RCC 7860 (cell line): ENCODE measurements around the gene HOXD8.

Source experiments
- DNase-seq: peaks from one replicate; pipeline ENCODE4 v3.0.0-alpha.2; 2015; ENCODE audit warnings: low spot score
- FAIRE-seq: peaks from 2 replicates; lab custom pipeline; 2012; peaks lifted over from hg19 to GRCh38; lab: Jason Lieb, UNC

The HOXD8 gene

GRCh38 chr2:176128172-176128981 is 1.1 kb upstream of the HOXD8 start:
- DNase-seq = no peak
- FAIRE-seq = no peak

- FAIRE-seq (no peak), DNase-seq (no peak)
These were observed 275 bp downstream of the HOXD8 start for GRCh38 chr2:176129813-176130146.

GRCh38 chr2:176130147-176130956 is 847 bp downstream of the HOXD8 start:
- no peak for FAIRE-seq
- DNase-seq = no peak

- FAIRE-seq (no peak), DNase-seq (no peak)
These were observed 1.7 kb downstream of the HOXD8 start for GRCh38 chr2:176130957-176131847.

GRCh38 chr2:176131848-176132158 is 2.3 kb downstream of the HOXD8 start:
- FAIRE-seq (no peak), DNase-seq (no peak)

DNA sequence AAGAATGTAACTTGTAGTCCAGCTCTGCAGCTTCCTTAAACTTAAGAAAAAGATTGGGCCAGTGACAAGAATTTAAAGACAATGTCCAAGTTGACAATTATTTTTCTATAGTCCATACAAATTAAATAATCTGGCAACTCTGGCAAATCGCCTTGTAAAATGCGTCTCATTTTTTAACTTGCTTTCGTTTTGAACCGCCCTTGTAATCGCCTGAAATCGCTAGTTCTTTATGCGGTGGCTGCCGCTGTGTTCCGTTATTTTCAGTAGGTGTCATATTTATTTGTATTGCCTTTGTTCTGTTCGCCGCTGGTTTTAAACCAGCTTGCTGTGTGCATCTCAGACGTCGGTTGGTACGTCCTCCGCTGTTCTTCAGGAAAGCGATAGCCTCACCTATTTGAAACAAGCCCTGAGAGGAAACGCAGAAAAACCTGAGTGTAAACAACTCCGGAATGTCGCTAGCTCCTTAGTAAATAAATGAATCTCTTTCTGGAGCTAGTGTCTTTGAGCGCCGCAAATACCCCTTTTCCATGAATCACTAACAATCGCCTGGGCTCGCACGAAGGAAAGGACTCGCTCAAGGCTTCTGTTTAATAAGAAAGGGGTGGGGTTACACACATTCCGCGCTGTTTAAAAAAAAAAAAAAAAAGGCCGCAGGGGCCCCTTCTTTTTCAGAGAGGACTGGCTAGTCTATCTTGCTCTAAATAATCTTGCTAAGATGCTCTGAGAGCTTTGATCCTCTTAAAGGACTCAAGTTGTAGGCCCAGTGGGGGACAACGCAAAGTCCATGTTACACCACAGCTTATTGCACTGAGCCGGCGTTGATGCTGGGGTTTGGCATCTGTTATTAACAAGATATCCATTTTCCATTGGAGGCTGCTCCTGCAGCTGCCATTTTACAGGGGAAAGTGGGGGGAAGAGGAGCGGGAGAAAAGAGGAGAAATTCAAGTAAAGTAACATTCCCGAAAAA is 3.0 kb downstream of the HOXD8 start:
- DNase-seq (no peak), FAIRE-seq (no peak)

- FAIRE-seq = no peak
- DNase-seq = no peak
These were observed 3.9 kb downstream of the HOXD8 start for GRCh38 chr2:176133389-176133788.

DNA sequence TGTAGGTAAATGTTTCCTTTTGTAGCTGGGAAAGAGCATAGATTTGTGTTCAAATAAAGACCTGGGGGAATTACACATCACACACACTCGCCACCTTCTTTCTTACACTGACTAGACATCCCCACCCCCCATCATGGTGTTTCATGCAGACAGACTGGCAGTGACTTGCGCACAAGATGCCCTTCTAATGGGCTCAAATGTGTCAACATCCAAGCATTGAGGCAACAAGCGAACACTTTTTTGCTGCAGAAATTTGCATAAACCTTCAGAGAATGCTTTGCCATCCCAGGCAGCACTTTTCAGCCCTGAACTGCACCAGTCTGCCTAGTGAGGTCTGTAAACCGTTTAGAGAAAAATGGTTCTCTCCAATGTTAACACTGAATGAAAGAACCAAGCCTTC is 4.5 kb downstream of the HOXD8 start:
- FAIRE-seq (no peak), DNase-seq (no peak)

- FAIRE-seq = no peak
- DNase-seq = peak; percentile 44
These were observed 5.5 kb downstream of the HOXD8 start for GRCh38 chr2:176135035-176135440.

DNA sequence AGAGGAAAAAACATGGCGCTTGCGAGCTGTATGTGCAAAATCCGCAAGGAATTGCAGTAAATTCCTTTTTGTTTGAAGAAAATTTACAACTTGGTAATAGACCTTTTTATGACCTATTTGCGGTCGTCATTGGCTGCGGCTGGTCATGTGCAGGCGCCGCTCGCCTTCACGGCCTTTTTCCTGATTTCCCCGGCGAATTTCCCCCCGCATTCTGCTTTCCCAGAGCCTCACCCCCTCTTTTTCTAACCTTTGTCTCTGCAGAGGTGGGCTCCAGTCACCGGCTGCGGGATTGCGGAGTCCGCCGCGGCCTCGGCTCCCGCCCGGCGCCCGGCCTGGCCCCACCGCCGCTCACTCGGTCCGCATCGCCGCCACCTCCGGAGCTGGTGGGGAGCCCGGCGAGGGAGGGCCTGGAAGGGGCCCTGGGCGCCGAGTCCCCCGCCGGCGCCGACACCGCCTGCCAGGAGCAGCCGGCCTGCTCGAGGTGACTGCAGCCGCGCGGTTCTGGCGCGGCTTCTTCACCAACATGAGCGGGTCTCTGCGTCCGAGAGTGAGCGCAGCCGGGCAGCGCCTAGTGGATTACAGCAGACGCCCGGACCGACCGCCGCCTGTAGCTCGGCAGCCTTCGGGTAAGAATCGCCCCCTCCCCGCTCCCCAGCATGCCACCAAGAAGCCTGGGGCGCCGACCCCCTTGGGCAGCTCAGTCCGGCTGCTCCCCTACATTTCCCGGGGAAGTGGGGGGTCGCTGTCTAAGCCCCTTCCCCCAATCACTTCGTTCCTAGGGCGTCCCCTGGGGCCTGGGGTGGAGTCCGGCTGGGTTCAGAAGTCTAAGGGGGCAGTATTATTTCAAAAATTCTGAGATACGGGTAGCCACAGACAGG is 7.1 kb downstream of the HOXD8 start:
- DNase-seq = peak; percentile 22
- FAIRE-seq = no peak

DNA sequence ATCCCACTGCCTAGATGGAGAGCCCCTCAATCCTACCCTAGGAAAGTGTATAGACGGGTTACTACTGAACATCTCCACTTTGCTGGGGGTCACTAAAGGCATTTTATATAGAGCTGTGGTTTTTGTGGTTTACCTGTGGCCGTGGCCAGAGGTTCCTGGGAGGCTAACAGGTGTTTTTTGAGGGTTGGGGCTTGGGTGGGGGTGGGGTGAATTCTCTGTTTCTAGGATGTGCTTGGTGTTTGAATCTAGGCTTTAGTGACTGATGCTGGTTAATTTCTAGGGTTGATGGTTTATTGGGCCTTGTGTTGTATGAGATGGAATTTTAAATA is 7.7 kb downstream of the HOXD8 start:
- DNase-seq (no peak), FAIRE-seq (no peak)

DNA sequence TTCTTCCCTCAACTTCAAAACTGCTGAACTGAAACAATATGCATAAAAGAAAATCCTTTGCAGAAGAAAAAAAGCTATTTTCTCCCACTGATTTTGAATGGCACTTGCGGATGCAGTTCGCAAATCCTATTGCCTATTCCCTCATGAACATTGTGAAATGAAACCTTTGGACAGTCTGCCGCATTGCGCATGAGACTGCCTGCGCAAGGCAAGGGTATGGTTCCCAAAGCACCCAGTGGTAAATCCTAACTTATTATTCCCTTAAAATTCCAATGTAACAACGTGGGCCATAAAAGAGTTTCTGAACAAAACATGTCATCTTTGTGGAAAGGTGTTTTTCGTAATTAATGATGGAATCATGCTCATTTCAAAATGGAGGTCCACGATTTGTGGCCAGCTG is 8.4 kb downstream of the HOXD8 start:
- DNase-seq = no peak
- no peak for FAIRE-seq

DNA sequence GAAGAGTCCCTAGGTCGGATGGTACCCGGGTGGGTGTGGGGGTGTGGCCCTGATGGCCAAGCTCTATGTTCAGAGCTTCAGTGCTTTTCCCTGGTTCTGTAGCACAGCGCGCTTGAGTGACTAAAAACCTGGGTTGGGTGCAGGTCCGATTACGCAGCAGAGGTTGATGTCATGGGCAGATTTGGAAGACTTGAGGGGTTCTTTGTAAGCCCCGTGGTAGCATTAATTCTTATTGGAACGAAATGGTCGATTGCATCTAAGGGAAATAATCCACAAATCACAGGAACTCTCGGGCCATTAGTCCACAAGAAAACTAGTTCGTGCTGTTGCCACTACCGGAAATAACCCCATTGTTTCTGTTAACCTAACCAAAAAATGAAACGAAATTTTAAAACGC is 9.0 kb downstream of the HOXD8 start:
- FAIRE-seq = no peak

GRCh38 chr2:176138923-176139660 is 9.6 kb downstream of the HOXD8 start:
- DNase-seq = no peak
- FAIRE-seq = no peak

More for the DNA sequence above, 9.0 kb downstream of the HOXD8 start:
- no peak for DNase-seq

GRCh38 chr2:176139661-176140512 is 10.4 kb downstream of the HOXD8 start:
- no peak for FAIRE-seq
- DNase-seq = no peak

GRCh38 chr2:176140513-176141317 is 11.2 kb downstream of the HOXD8 start:
- peak; percentile 47 for DNase-seq
- FAIRE-seq = no peak

DNA sequence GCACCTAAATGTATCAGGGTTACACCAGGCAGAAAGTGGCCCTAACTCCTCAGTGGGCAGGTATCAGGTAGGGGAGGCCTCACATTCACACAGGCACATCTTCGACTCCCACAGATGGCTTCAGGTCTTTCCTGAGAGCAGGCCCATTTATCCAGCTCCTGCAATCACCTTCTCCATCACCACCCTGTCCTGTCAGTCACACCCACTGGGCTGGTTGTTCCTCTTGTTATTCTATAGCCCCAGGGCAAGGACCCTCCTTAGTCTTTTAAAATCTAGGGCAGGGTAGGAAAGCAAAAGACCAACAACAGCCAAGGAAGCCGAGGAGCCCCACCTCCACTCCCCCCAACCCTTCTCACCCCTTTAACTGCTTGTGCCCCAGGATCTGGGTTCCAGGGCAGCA is 12.8 kb downstream of the HOXD8 start:
- FAIRE-seq (no peak), DNase-seq (no peak)
